AML-193 (cell line): Measurements from ENCODE around the gene ABL2.
"Not testable (repeated sequence)": the region's sequence is repeated elsewhere in the genome, so short reads cannot be mapped to it uniquely, and the experiment has no call there.

Experiments used
- DNase-seq, 2 experiments: peaks; one replicate each; lab custom pipeline; 2025; lab: John Stamatoyannopoulos, UW

ABL2 gene

DNA sequence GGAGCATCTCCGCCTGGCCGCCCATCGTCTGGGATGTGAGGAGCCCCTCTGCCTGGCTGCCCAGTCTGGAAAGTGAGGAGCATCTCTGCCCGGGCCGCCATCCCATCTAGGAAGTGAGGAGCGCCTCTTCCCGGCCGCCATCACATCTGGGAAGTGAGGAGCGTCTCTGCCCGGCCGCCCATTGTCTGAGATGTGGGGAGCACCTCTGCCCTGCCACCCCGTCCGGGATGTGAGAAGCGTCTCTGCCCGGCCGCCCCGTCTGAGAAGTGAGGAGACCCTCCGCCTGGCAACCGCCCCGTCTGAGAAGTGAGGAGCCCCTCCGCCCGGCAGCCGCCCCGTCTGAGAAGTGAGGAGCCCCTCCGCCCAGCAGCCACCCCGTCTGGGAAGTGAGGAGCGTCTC lies 94.3 kb downstream of the ABL2 start:
- DNase-seq: not testable (repeated sequence)

GRCh38 chr1:179129702-179130473 lies 99.6 kb downstream of the ABL2 start:
- DNase-seq: peak; percentile 43 to 52

GRCh38 chr1:179128520-179128919 lies 101.0 kb downstream of the ABL2 start:
- DNase-seq: no peak

- DNase-seq: no peak
Observed at GRCh38 chr1:179127163-179127895, 102.1 kb downstream of the ABL2 start.

DNA sequence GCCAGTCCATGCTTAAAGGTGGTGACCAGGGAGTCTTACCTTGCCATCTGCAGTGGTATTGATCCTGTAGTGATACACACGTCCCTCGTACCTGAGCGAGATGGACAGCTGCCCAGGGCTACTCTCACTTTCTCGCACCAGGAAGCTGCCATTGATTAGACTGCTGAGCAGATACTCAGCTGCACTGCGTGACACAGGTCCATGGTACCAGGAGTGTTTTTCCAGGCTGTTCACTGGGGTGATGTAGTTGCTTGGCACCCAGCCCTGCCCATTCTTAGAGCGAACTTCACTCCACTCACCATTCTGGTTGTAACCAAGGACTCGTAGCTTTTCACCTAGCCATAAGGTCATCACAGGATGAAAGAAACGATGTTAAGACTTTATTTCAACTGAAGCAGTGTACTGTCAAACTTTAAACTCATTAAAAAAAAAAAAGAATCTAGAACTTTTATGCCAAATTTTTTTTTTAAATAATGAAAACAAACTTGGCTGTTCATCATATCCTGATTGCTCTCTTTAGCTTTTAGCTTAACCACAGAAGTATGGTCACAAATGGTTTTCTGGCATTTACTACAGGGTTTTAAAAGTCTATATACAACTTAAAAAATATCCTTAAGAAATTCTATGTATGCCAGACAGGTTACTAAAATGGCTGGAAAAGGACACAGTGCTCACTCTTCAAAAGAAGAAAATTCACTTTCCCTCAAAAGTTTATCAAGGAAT lies 103.0 kb downstream of the ABL2 start:
- DNase-seq: no peak

- DNase-seq: no peak
Observed at GRCh38 chr1:179124873-179125272, 104.6 kb downstream of the ABL2 start.

DNA sequence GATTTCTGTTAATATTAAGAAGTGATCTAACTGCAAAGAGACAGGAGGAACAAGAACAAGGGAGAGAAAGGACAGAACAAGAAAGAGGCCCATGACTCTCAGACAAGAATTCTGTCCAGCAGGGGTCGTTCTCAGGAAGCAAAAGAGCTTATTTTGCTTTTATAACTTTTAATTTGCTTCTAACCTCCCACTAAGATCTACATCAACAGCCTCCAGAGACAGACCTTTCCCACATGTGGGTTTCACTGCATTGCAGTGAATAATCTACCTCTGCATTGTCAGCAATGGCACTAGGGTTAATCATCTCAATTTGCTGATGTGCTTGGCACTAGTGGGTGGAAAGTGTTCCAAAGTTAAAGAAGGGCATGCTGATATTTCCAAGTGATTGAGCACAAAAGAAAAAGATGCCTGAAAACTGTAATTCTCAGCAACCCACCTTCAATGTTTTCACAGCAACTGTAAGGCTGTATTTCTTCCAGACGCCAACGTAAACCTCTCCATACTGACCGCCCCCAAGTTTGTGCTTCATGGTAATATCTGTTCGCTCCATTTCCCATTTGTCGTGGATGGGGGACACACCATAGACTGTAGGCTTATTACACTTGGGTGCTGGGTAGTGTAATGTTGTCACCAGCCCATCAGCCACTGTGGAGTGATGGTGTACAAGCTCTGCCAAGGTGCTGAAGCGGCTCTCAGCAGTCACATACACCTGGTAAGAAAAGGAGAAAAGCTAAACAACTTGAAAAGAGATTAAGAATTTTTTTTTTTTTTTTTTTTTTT lies 108.1 kb downstream of the ABL2 start:
- DNase-seq: peak; percentile 59 to 67

GRCh38 chr1:179120736-179121135 lies 108.7 kb downstream of the ABL2 start:
- no peak for DNase-seq

GRCh38 chr1:179119513-179119912 lies 110.0 kb downstream of the ABL2 start:
- DNase-seq: no peak

GRCh38 chr1:179115181-179115580 lies 114.3 kb downstream of the ABL2 start:
- no peak for DNase-seq

DNA sequence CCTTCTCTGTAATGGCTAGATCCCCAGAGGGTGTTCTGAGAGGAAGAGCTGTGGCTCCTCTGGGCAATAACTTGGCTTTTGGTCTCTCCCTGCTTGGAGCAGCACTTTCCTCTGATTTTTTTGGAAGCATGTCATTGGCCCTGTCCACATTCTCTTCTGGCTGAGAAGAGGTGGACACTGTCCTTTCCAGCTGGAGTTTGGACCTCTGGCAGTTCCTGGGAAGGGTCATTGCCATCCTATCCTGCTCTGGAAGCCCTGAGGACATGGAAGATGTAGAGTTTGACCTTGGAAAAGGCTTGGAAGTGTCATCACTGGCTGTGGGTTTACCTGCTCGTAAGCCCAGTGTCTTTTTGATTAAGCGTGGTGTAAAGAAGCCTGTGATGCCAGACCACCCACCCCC lies 120.8 kb downstream of the ABL2 start:
- DNase-seq: no peak

- DNase-seq: no peak
Observed at GRCh38 chr1:179107706-179108629, 121.5 kb downstream of the ABL2 start.

DNA sequence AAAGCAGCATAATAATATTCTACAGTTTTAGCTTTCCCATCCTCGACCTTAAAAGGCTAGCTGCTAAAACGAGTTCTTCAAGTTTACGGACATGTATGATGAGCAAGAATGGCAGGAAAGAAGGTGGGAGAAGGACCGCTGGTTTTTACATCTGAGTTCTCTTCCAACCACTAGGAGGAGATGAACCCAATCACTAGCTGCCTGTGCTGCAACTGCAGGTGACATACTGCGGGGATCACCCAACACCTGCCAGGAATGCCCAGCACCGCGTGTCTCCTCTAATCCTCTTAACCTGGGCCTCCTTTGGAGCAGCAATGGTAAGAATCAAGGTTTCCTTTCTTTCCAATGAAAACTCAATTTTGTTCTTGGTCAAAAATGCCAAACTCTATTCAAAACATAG lies 124.1 kb downstream of the ABL2 start:
- no peak for DNase-seq

DNA sequence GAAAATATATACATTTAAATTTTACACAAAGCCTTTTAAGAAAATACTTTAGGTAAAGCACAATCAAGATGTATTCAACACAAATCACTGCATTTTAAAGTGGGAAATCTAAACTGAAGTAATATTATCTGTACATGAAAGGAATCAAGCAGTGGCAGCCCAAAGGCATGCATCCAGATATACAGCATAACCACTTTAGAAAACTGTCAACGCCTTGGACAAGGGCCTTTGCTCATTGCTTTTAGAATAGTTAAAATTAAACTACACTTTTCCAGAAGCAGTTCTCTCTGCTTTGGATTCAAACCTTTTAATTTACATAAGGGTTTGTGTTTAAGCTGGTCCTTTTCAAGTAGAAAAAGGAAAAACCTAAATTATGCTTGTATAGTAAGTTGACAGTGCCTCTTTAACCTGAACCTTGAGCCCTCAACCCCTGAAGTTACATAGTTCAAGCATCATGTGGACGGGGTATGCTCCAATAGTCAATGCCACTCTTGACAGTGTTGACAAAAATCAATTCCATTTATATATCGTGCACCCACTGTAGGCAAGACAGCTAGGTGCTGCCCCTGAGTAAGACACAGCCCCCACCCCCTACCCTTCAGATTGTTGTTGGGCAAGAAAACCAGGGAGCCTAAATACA lies 124.7 kb downstream of the ABL2 start:
- no peak for DNase-seq

GRCh38 chr1:179103999-179104398 lies 125.5 kb downstream of the ABL2 start:
- DNase-seq: no peak

DNA sequence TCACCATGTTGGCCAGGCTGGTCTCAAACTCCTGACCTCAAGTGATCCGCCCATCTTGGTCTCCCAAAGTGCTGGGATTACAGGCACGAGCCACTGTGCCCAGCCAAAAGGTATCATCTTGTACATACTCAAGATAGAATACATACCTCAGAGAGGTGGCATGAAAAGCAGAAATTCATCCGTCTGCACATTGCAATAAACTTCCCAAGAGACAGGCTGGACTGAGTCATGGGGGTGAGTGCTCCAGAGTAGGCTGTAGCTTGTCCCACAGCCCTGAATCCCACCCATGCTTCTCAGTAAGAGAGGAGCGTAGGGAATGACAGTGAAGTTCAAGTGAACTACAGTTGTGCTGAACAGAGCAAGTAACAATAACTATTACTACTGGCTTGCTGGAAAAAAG lies 127.9 kb downstream of the ABL2 start:
- no peak for DNase-seq

- no peak for DNase-seq
Observed at GRCh38 chr1:179099891-179100290, 129.6 kb downstream of the ABL2 start.

- no peak for DNase-seq
Observed at GRCh38 chr1:179095924-179096323, 133.6 kb downstream of the ABL2 start.

- DNase-seq: no peak
Observed at GRCh38 chr1:179095377-179095776, 134.1 kb downstream of the ABL2 start.

DNA sequence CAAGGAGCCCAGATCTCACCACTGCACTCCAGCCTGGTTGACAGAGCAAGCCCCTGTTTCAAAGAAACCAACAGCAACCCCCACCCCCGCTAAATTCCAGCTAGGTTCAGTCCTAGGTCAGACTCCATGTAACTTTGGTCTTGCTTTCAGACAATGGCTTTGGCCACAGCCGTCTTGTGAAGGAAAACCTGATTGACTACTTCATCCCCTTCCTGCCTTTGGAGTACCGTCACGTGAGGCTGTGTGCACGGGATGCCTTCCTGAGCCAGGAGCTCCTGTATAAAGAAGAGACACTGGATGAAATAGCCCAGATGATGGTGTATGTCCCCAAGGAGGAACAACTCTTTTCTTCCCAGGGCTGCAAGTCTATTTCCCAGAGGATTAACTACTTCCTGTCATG lies 134.7 kb downstream of the ABL2 start:
- no peak for DNase-seq
